Measurements from ENCODE around the gene TIMM44. TPM values are rescaled to one million over a fixed set of nuclear protein-coding genes. Genes with fewer than 3 reads are reported as not detected.
"Not testable (repeated sequence)": the region's sequence is repeated elsewhere in the genome, so short reads cannot be mapped to it uniquely, and the experiment has no call there.

The TIMM44 gene
- total RNA-seq, 1 donor from 2014 or later, result 79.2 TPM

DNA sequence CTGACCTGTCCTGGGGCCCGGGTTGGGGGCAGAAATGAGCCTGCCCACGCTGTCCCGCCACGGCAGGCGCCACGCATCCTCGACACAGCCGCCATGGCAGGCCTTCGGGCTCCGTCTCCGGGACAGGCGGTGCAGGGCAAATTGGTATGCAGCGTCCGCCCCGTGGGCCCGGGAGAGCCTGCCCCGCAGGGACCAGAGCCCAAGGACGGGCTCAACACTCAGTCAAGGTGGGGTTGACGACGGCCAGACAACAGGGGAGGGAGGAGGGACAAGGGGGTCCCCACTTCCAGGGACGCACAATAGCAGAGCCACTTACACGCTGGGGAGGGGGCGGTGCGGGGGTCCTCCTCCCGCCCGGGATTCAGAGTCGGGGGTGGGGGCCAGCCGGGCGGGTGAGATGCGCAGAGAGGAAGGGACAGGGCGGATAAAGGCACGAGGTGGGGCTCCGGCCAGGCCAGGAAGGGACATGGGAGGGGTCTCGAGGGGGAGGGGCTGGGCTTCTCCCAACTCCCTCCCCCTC, 18.8 kb downstream of the TIMM44 start:
- Mint-ChIP-seq H3K4me1 (ENCODE audit: low read depth) (peaks cover 20% of the 10 kb centered on the region), H3K36me3 (ENCODE audit: low read depth) (peaks cover 15% of the 10 kb centered on the region), H3K27ac (no peak overlapping the region), H3K9me3 (no peaks in the 10 kb centered on the region), H3K27me3 (ENCODE audit: low read depth) (peaks cover 1% of the 10 kb centered on the region), H3K4me3 (ENCODE audit: low read depth) (no peak overlapping the region)
- intact Hi-C loops (cut with micrococcal nuclease), result no loop called here
- no peak for DNase-seq (ENCODE audit: low spot score)

GRCh38 chr19:7924241-7924640, 19.2 kb downstream of the TIMM44 start:
- Mint-ChIP-seq H3K4me3 (ENCODE audit: low read depth) (peak overlapping the region; percentile 35), H3K27ac (no peak overlapping the region), H3K4me1 (ENCODE audit: low read depth) (peaks cover 19% of the 10 kb centered on the region), H3K36me3 (ENCODE audit: low read depth) (peaks cover 15% of the 10 kb centered on the region), H3K27me3 (ENCODE audit: low read depth) (peaks cover 4% of the 10 kb centered on the region), H3K9me3 (no peaks in the 10 kb centered on the region)
- no peak for DNase-seq (ENCODE audit: low spot score)
- intact Hi-C loops (cut with micrococcal nuclease), result no loop called here

GRCh38 chr19:7923295-7924191, 19.9 kb downstream of the TIMM44 start:
- intact Hi-C loops (cut with micrococcal nuclease), result no loop called here
- Mint-ChIP-seq H3K4me3 (ENCODE audit: low read depth) (no peak overlapping the region), H3K36me3 (ENCODE audit: low read depth) (peaks cover 12% of the 10 kb centered on the region), H3K27me3 (ENCODE audit: low read depth) (peaks cover 5% of the 10 kb centered on the region), H3K4me1 (ENCODE audit: low read depth) (peaks cover 16% of the 10 kb centered on the region), H3K9me3 (no peaks in the 10 kb centered on the region), H3K27ac (no peak overlapping the region)
- no peak for DNase-seq (ENCODE audit: low spot score)

DNA sequence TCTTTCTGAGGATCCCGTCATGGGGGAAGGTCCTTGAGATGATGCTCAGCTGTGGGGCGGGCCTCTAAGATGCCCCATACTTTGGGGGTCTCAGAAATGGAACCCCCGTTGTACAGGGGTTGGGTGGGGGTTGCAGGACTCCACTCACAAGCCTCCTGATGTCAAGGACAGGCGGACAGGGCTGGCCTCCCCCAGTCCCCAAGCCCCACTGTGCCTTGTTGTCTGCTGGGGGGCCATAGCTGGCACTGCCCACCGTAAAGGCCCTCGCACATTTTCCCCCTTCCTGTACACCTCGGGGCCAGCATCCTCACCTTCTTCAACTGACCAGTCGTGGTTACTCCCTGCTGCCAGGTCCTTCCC, 20.6 kb downstream of the TIMM44 start:
- H3K4me1 Mint-ChIP-seq (ENCODE audit: low read depth), result peaks cover 17% of the 10 kb centered on the region
- no peaks in the 10 kb centered on the region for H3K9me3 Mint-ChIP-seq
- no peak for DNase-seq (ENCODE audit: low spot score)
- no peak overlapping the region for H3K4me3 Mint-ChIP-seq (ENCODE audit: low read depth)
- H3K27me3 Mint-ChIP-seq (ENCODE audit: low read depth), result peaks cover 12% of the 10 kb centered on the region
- intact Hi-C loops (cut with micrococcal nuclease), result no loop called here
- peaks cover 8% of the 10 kb centered on the region for H3K36me3 Mint-ChIP-seq (ENCODE audit: low read depth)
- no peak overlapping the region for H3K27ac Mint-ChIP-seq

DNA sequence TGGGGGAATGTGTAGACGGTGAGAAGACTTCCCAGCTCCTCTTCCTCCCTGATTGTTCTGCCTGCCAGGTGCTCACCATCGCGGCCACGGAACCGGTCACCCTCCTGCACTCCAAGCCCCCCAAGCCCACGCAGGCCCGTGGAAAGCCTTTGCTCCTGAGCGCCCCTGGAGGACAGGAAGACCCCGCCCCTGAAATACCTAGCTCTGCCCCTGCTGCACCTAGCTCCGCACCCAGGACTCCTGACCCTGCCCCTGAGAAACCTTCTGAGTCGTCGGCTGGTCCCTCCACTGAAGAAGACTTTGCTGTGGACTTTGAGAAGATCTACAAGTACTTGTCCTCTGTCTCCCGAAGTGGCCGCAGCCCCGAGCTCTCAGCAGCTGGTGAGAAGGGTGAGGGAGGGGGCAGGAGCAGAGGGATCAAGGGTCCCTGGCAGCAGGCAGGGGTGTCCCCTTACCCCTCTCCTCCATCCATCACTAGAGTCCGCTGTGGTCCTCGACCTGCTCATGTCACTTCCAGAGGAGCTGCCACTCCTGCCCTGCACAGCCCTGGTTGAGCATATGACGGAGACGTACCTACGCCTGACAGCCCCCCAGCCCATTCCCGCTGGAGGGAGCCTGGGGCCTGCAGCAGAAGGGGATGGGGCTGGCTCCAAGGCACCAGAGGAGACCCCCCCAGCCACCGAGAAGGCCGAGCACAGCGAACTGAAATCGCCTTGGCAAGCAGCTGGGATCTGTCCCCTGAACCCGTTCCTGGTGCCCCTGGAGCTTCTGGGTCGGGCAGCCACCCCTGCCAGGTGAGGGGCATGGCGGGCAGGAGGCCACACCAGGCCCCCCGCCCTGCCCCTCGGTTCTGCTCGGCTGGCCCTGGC, 21.3 kb downstream of the TIMM44 start:
- Mint-ChIP-seq H3K4me3 (ENCODE audit: low read depth) (no peak overlapping the region), H3K36me3 (ENCODE audit: low read depth) (peaks cover 8% of the 10 kb centered on the region), H3K9me3 (no peaks in the 10 kb centered on the region), H3K4me1 (ENCODE audit: low read depth) (peaks cover 17% of the 10 kb centered on the region), H3K27me3 (ENCODE audit: low read depth) (peaks cover 12% of the 10 kb centered on the region), H3K27ac (no peak overlapping the region)
- DNase-seq (ENCODE audit: low spot score), result no peak
- intact Hi-C loops (cut with micrococcal nuclease), result loop anchor here (2.0 kb wide), 1 partner anchor 59 kb away; no protein-coding TSS in a partner anchor

GRCh38 chr19:7921302-7921966, 22.0 kb downstream of the TIMM44 start:
- DNase-seq (ENCODE audit: low spot score), result no peak
- peaks cover 7% of the 10 kb centered on the region for H3K36me3 Mint-ChIP-seq (ENCODE audit: low read depth)
- H3K27ac Mint-ChIP-seq, result peak overlapping the region; percentile 89
- intact Hi-C loops (cut with micrococcal nuclease), result loop anchor here (2.0 kb wide), 1 partner anchor 59 kb away; no protein-coding TSS in a partner anchor
- peak overlapping the region; percentile 82 for H3K4me3 Mint-ChIP-seq (ENCODE audit: low read depth)
- H3K9me3 Mint-ChIP-seq, result no peaks in the 10 kb centered on the region
- H3K4me1 Mint-ChIP-seq (ENCODE audit: low read depth), result peaks cover 17% of the 10 kb centered on the region
- peaks cover 15% of the 10 kb centered on the region for H3K27me3 Mint-ChIP-seq (ENCODE audit: low read depth)

DNA sequence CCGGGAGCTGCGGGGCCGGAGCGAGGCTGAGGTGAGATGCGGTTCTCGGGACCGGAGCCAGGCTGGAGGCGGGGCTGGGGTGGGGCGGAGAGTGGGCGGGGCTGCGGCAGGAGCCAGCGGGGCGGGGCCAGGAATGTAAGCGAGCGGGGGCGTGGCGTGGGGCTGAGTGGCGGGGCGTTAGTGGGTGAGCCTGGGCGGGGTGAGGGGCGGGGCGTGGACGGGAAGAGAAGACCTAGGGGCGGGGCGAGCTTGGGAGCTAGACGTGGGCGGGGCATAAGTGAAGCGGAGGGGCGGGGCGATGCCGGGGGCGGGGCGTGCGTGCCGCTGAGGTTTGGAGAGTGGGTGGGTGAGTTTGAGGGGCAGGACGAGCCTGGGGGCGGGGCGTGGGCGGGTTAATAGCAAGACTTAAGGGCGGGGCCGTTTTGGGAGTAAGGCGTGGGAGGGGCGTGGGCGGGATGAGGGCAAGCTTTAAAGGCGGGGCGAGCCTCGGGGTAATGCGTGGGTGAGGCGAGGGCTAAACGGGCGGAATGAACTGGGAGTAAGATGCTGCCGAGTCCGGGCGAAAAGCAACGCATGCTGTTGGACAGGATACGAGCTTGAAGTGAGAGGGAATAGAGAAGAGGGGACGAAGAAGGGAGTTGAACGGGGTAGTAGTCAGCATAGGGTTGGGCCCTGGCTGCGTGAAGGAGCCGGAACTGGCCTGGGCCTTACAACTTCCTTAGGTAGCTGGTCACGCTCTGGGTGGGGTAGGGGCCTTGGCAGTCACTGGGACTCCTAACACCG, 22.8 kb downstream of the TIMM44 start:
- Mint-ChIP-seq H3K27ac (peak overlapping the region; percentile 89), H3K4me3 (ENCODE audit: low read depth) (peak overlapping the region; percentile 82), H3K4me1 (ENCODE audit: low read depth) (peaks cover 17% of the 10 kb centered on the region), H3K9me3 (no peaks in the 10 kb centered on the region), H3K36me3 (ENCODE audit: low read depth) (peaks cover 6% of the 10 kb centered on the region), H3K27me3 (ENCODE audit: low read depth) (peaks cover 19% of the 10 kb centered on the region)
- intact Hi-C loops (cut with micrococcal nuclease), result loop anchor here (1.0 to 2.0 kb wide), 3 partner anchors 17 to 58 kb away; partner anchors contain the start of genes MAP2K7 and TIMM44
- DNase-seq (ENCODE audit: low spot score), result peak; percentile 94

- peaks cover 6% of the 10 kb centered on the region for H3K36me3 Mint-ChIP-seq (ENCODE audit: low read depth)
- peak within 1 kb of the TSS; percentile 89 for H3K27ac Mint-ChIP-seq
- H3K4me1 Mint-ChIP-seq (ENCODE audit: low read depth), result peaks cover 15% of the 10 kb centered on the region
- peak within 1 kb of the TSS; percentile 82 for H3K4me3 Mint-ChIP-seq (ENCODE audit: low read depth)
- no peaks in the 10 kb centered on the region for H3K9me3 Mint-ChIP-seq
- peaks cover 26% of the 10 kb centered on the region for H3K27me3 Mint-ChIP-seq (ENCODE audit: low read depth)
- DNase-seq (ENCODE audit: low spot score), result peak; percentile 96
- intact Hi-C loops (cut with micrococcal nuclease), result loop anchor here (1.0 to 2.0 kb wide), 3 partner anchors 17 to 57 kb away; partner anchors contain the start of genes MAP2K7 and TIMM44
These were observed 23.6 kb downstream of the TIMM44 start, which contains the start of gene SNAPC2 for GRCh38 chr19:7919610-7920518. Gene SNAPC2 (plus strand): TSS chr19:7920338. CDS start chr19:7920367, 29 bp downstream.

DNA sequence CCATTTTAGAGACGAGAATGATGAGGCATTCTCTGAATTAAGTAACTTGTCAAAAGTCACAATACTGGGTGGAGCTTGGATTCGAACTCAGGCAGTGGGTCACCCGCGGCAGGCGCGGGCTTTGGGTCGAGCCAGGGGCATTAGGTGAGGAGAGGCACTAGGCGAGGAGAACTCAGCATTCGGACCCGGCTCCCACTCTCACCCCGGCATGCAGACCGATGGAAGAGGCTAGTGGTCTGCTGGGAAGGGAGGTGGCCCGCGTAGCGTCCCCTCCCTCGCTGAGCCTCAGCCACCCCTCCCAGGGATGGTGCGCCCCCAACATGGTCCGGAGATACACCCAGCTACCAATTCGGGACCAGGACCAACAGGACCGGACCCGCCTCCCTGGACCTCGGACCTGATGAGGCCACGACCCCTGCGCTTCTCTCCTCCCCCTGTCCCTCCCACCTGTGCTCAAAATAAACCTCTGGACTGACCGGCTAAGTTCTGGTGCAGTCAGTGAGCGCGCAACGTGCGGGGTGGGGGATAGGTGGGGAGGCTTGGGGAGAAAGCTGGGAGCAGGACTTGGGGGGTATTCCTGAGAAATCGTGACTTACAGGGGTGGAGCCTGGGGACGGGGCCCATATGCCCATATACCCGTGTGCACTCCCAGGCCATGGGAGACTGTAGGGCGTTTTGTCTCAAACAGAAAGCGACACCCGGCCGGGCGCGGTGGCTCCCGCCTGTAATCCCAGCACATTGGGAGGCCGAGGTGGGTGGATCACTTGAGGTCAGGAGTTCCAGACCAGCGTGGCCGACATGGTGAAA, 24.6 kb downstream of the TIMM44 start:
- intact Hi-C loops (cut with micrococcal nuclease), result no loop called here
- Mint-ChIP-seq H3K36me3 (ENCODE audit: low read depth) (peaks cover 6% of the 10 kb centered on the region), H3K4me3 (ENCODE audit: low read depth) (peak overlapping the region; percentile 82), H3K27me3 (ENCODE audit: low read depth) (peaks cover 26% of the 10 kb centered on the region), H3K9me3 (no peaks in the 10 kb centered on the region), H3K27ac (no peak overlapping the region), H3K4me1 (ENCODE audit: low read depth) (peaks cover 15% of the 10 kb centered on the region)
- DNase-seq (ENCODE audit: low spot score), result no peak

- peaks cover 26% of the 10 kb centered on the region for H3K27me3 Mint-ChIP-seq (ENCODE audit: low read depth)
- DNase-seq (ENCODE audit: low spot score); intact Hi-C loops (cut with micrococcal nuclease); H3K36me3 Mint-ChIP-seq (ENCODE audit: low read depth); H3K27ac Mint-ChIP-seq; H3K9me3 Mint-ChIP-seq: not testable (repeated sequence)
- H3K4me1 Mint-ChIP-seq (ENCODE audit: low read depth), result peaks cover 15% of the 10 kb centered on the region
- H3K4me3 Mint-ChIP-seq (ENCODE audit: low read depth), result peak overlapping the region; percentile 45
These were observed 25.3 kb downstream of the TIMM44 start for GRCh38 chr19:7918062-7918614.

Measured in activated T-helper 2 cell treated with anti-CD3 and anti-CD28 coated beads, Interferon-gamma antibody, Interleukin-2, Interleukin-4, amounts not matched to agents 10 μg/mL and 5 μg/mL and 100 μg/mL, durations not matched to agents 14 hours and 24 hours and 36 hours (primary cell).